Tibial artery (tissue), 4 donors: Measurements from ENCODE around the gene FTCDNL1.
A peak's percentile ranks its signal among the peaks of the same experiment; 100 is the strongest.

Experiments
- DNase-seq, 2 donors: peaks; one replicate each; pipeline ENCODE4 v3.0.0-alpha.2; 2019
- H3K27ac ChIP-seq, 2 donors: fragments of 200-600 bp; sonication (generic) in 1 of 2; 1 replicate in 1 of 2; 2 replicates in 1 of 2; pipeline ENCODE4 v1.5.1; 2018 to 2019; ENCODE audit warnings: mild to moderate bottlenecking in 1 of 2
- H3K27me3 ChIP-seq, 2 donors: fragments of 200-600 bp; sonication (generic) in 1 of 2; one replicate each; pipeline versions ENCODE4 v1.5.1 to v1.6.0; 2016 to 2019
- H3K36me3 ChIP-seq, 3 donors: fragments of 200-600 bp; sonication (generic) in 2 of 3; one replicate each; pipeline ENCODE4 v1.5.1; 2016 to 2019; ENCODE audit warnings: mild to moderate bottlenecking in 2 of 3
- H3K4me1 ChIP-seq, 4 donors: fragments of 200-600 bp; sonication (generic) in 2 of 4; 1 replicate in 3 of 4; 2 replicates in 1 of 4; pipeline ENCODE4 v1.5.1; 2016 to 2019
- H3K4me3 ChIP-seq, 2 donors: fragments of 200-600 bp; sonication (generic) in 1 of 2; 1 replicate in 1 of 2; 2 replicates in 1 of 2; pipeline ENCODE4 v1.5.1; 2018 to 2019; ENCODE audit warnings: mild to moderate bottlenecking in 2 of 2
- H3K9me3 ChIP-seq, 3 donors: fragments of 200-600 bp; sonication (generic) in 1 of 3; one replicate each; pipeline ENCODE4 v1.5.1; 2016 to 2019
- intact Hi-C: fragments of 100-400 bp; cut with DNase I; formaldehyde crosslinking; loops from one replicate; pipeline ENCODE4 v1.15.0; 2023; ENCODE audit warnings: low total_unique reads
- TF ChIP-seq, protein P1 (sequence below), 2 experiments: fragments of 200-600 bp in 1 of 2; fragments of 450-650 bp in 1 of 2; IDR thresholded peaks; one replicate each; pipeline ENCODE4 v1.5.1; 2017 to 2019; ENCODE audit warnings: antibody characterized with exemption in 2 of 2, mild to moderate bottlenecking in 1 of 2, moderate library complexity in 1 of 2

The FTCDNL1 gene

DNA sequence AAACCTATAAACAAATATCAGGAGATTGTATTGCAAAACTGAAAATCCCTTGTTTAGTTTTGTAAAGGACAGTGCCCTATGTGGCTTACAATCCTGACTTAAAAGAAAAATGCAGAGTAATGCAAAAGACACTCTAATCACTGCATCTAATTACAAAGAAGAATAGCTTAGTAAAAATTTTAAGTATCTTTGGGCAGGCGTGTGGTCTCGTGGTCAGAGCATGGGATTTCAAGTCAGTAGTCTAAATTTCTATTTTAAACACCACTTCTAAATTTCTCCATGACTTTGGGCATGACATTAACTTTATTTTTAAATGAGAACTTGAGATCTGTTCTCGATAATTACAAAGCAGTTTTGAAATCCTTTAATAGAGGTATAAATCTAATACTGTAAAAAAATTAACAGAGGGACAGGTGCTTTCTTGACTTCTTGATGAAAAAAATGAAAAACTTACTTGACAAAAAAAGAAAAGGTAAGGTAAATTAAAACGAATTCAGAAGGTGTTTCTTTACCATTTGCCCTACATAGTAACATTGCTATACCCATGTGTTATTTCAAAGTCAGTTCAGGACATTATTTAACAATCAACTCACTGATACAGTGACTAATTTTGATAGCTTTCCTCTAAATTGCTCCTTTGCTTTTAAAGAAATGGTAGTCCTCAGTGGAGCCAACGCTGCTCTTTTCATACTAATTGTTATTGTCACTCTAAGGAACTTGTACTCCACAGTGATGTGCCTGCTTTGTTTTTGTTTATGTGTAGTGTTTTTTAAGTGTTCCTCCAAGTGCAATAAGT is 17.6 kb upstream of the FTCDNL1 start:
- Histone ChIP-seq H3K9me3 (no peaks in the 10 kb centered on the region), H3K27me3 (no peaks in the 10 kb centered on the region), H3K4me1 (no peaks in the 10 kb centered on the region), H3K4me3 (no peak overlapping the region), H3K36me3 (no peaks in the 10 kb centered on the region), H3K27ac (no peak overlapping the region)
- intact Hi-C loops, result no loop called here
- TF ChIP-seq, protein P1, sequence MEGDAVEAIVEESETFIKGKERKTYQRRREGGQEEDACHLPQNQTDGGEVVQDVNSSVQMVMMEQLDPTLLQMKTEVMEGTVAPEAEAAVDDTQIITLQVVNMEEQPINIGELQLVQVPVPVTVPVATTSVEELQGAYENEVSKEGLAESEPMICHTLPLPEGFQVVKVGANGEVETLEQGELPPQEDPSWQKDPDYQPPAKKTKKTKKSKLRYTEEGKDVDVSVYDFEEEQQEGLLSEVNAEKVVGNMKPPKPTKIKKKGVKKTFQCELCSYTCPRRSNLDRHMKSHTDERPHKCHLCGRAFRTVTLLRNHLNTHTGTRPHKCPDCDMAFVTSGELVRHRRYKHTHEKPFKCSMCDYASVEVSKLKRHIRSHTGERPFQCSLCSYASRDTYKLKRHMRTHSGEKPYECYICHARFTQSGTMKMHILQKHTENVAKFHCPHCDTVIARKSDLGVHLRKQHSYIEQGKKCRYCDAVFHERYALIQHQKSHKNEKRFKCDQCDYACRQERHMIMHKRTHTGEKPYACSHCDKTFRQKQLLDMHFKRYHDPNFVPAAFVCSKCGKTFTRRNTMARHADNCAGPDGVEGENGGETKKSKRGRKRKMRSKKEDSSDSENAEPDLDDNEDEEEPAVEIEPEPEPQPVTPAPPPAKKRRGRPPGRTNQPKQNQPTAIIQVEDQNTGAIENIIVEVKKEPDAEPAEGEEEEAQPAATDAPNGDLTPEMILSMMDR (IDR thresholded peaks at IDR 0.05), result no peak
- DNase-seq, result no peak

- no peak for DNase-seq
- H3K27me3 ChIP-seq, result no peaks in the 10 kb centered on the region
- no peaks in the 10 kb centered on the region for H3K4me1 ChIP-seq
- TF ChIP-seq, protein P1 (IDR thresholded peaks at IDR 0.05), result no peak
- no peak overlapping the region for H3K4me3 ChIP-seq
- H3K27ac ChIP-seq, result no peak overlapping the region
- intact Hi-C loops, result no loop called here
- H3K36me3 ChIP-seq, result no peaks in the 10 kb centered on the region
- H3K9me3 ChIP-seq, result no peaks in the 10 kb centered on the region
Observed at GRCh38 chr2:199865905-199866304, 14.9 kb upstream of the FTCDNL1 start.

GRCh38 chr2:199862788-199863187 is 11.8 kb upstream of the FTCDNL1 start:
- intact Hi-C loops, result no loop called here
- Histone ChIP-seq H3K36me3 (no peaks in the 10 kb centered on the region), H3K9me3 (no peaks in the 10 kb centered on the region), H3K27ac (no peak overlapping the region), H3K4me1 (no peaks in the 10 kb centered on the region), H3K27me3 (no peaks in the 10 kb centered on the region), H3K4me3 (no peak overlapping the region)
- no peak for DNase-seq
- TF ChIP-seq, protein P1 (IDR thresholded peaks at IDR 0.05), result no peak

DNA sequence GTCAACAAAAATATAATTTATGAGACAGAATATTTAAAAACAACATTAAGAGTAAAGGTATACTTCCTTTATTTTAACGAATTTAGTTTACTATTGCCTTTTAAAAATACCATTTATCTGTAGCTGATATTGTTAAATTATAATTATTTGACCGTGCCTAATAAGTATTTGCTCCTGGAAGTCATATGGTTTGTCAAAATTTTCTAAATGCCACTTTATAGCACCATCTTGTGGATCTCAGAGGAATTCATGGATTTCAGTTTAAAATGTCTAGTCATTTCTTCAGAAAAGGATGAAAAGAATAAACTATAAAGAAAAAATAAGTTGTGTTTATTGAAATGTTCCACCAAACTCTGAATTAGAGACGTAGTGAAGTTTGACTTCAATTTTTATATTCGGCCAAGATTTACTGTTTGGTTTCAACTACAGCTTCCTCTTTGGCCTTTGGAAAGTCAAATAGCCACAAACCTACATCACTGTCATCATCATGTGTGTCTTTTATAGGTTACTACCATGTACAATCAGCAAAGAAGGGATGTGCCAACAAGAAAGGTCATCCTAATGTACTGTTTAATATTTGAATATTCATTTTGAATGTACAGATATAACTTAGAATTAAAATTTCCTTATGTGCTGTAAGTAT is 10.3 kb upstream of the FTCDNL1 start:
- no peaks in the 10 kb centered on the region for H3K9me3 ChIP-seq
- no peaks in the 10 kb centered on the region for H3K4me1 ChIP-seq
- no peak overlapping the region for H3K4me3 ChIP-seq
- intact Hi-C loops, result no loop called here
- TF ChIP-seq, protein P1 (IDR thresholded peaks at IDR 0.05), result peak; percentile 13 to 35
- H3K27me3 ChIP-seq, result peaks cover 0 to 4% of the 10 kb centered on the region in 2 donors
- no peak for DNase-seq
- H3K27ac ChIP-seq, result no peak overlapping the region
- no peaks in the 10 kb centered on the region for H3K36me3 ChIP-seq

DNA sequence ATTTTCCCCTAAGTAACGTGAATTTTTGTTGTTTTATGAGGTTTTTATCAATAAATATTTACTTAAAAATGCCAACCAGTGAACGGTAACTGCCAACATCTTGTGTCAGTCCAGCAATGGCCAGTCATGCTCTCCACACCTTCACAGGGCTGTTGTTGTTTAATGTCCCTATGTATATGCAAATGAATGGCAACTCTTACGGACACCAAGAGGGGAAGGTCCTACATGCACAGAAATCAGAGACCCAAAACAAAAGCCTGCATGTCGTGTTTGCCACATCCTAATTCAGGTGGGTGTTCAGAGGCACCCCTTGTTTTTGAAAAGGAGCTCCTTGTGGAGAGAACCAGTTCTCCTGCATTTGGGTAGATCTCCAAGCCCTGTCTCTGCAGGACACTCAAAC is 4.8 kb upstream of the FTCDNL1 start:
- DNase-seq, result no peak
- Histone ChIP-seq H3K36me3 (no peaks in the 10 kb centered on the region), H3K4me3 (no peak overlapping the region), H3K4me1 (peaks cover 0 to under 1% (median under 1%) of the 10 kb centered on the region in 4 donors), H3K27me3 (peaks cover 0 to 4% of the 10 kb centered on the region in 2 donors), H3K9me3 (no peaks in the 10 kb centered on the region), H3K27ac (no peak overlapping the region)
- TF ChIP-seq, protein P1 (IDR thresholded peaks at IDR 0.05), result no peak
- intact Hi-C loops, result no loop called here
